CD14-positive monocyte (primary cell): ENCODE results near the gene ASAP3. TPM values are rescaled to one million over a fixed set of nuclear protein-coding genes. Genes with fewer than 3 reads are reported as not detected.
"Not testable (repeated sequence)": the region's sequence is repeated elsewhere in the genome, so short reads cannot be mapped to it uniquely, and the experiment has no call there.

ENCODE experiments used
- DNase-seq, 3 donors: peaks; one replicate each; pipeline ENCODE4 v3.0.0-alpha.2; 2011 to 2022
- H2AFZ ChIP-seq: 2 replicates; pipeline ENCODE4 v1.6.0; 2012; ENCODE audit warnings: mild to moderate bottlenecking, low read depth, low read length, inconsistent platforms; ENCODE audit not compliant: insufficient read depth, poor library complexity, severe bottlenecking
- H3K27ac ChIP-seq, 2 donors: 1 replicate in 1 of 2; 2 replicates in 1 of 2; pipeline ENCODE4 v1.5.1; 2012 to 2013; ENCODE audit warnings: low read length in 2 of 2, control low read depth in 1 of 2, inconsistent platforms in 1 of 2, low read depth in 1 of 2, mild to moderate bottlenecking in 1 of 2
- H3K27me3 ChIP-seq, 2 donors: one replicate each; pipeline versions ENCODE4 v1.6.0 to v1.6.1; 2011 to 2013; ENCODE audit warnings: low read length in 2 of 2; ENCODE audit not compliant: control insufficient read depth in 2 of 2, insufficient read depth in 2 of 2
- H3K36me3 ChIP-seq, 2 donors: replicated peaks in 1 of 2; 1 replicate in 1 of 2; 2 replicates in 1 of 2; pipeline versions ENCODE4 v1.5.1 to v1.6.1; 2012 to 2013; ENCODE audit warnings: low read length in 2 of 2, control low read depth in 1 of 2, inconsistent platforms in 1 of 2, mild to moderate bottlenecking in 1 of 2; ENCODE audit not compliant: insufficient read depth in 2 of 2, control insufficient read depth in 1 of 2
- H3K4me1 ChIP-seq, 2 donors: 1 replicate in 1 of 2; 2 replicates in 1 of 2; pipeline versions ENCODE4 v1.5.1 to v1.6.1; 2012 to 2013; ENCODE audit warnings: low read length in 2 of 2, control low read depth in 1 of 2, inconsistent platforms in 1 of 2, mild to moderate bottlenecking in 1 of 2, moderate library complexity in 1 of 2; ENCODE audit not compliant: insufficient read depth in 2 of 2, control insufficient read depth in 1 of 2
- H3K4me2 ChIP-seq: replicated peaks from 2 replicates; pipeline ENCODE3; 2012; ENCODE audit warnings: low read length, moderate library complexity, mild to moderate bottlenecking; ENCODE audit not compliant: poor library complexity, severe bottlenecking; ENCODE audit errors: extremely low read depth
- H3K4me3 ChIP-seq, 3 experiments: fragments of 200-600 bp in 1 of 3; sonication (generic) in 1 of 3; replicated peaks in 1 of 3; 1 replicate in 2 of 3; 2 replicates in 1 of 3; pipeline ENCODE4 v1.5.1; 2011 to 2013; ENCODE audit warnings: low read length in 3 of 3, mild to moderate bottlenecking in 3 of 3, control low read depth in 2 of 3, low read depth in 2 of 3, inconsistent platforms in 1 of 3, moderate library complexity in 1 of 3
- H3K79me2 ChIP-seq: 2 replicates; pipeline ENCODE4 v1.6.0; 2012; ENCODE audit warnings: mild to moderate bottlenecking, control low read depth, inconsistent platforms, low read length, moderate library complexity; ENCODE audit not compliant: insufficient read depth
- H3K9ac ChIP-seq: 2 replicates; pipeline ENCODE4 v1.6.0; 2017; ENCODE audit warnings: low read length, mild to moderate bottlenecking; ENCODE audit not compliant: insufficient read depth, poor library complexity, severe bottlenecking
- H3K9me3 ChIP-seq, 2 donors: replicated peaks in 1 of 2; 1 replicate in 1 of 2; 2 replicates in 1 of 2; pipeline versions ENCODE4 v1.5.1 to v1.6.1; 2012 to 2013; ENCODE audit warnings: low read length in 2 of 2, control low read depth in 1 of 2; ENCODE audit not compliant: control insufficient read depth in 1 of 2, insufficient read depth in 1 of 2
- H4K20me1 ChIP-seq: 2 replicates; pipeline ENCODE4 v1.6.0; 2012; ENCODE audit warnings: mild to moderate bottlenecking, low read length, control low read depth, moderate library complexity; ENCODE audit not compliant: insufficient read depth
- H3K27ac Mint-ChIP-seq, 7 donors: one replicate each; pipeline ENCODE4 v1.8.0; 2020; ENCODE audit warnings: mild to moderate bottlenecking in 7 of 7, mixed read lengths in 7 of 7, moderate library complexity in 6 of 7, inconsistent platforms in 2 of 7
- H3K27me3 Mint-ChIP-seq, 3 donors: one replicate each; pipeline ENCODE4 v1.8.0; 2021 to 2022; ENCODE audit warnings: low read depth in 3 of 3, mild to moderate bottlenecking in 3 of 3, mixed read lengths in 3 of 3, moderate library complexity in 3 of 3, inconsistent platforms in 1 of 3
- H3K36me3 Mint-ChIP-seq, 2 donors: one replicate each; pipeline ENCODE4 v1.8.0; 2020; ENCODE audit warnings: mixed read lengths in 2 of 2, inconsistent platforms in 1 of 2, mild to moderate bottlenecking in 1 of 2
- H3K4me1 Mint-ChIP-seq: one replicate; pipeline ENCODE4 v1.8.0; 2020; ENCODE audit warnings: mild to moderate bottlenecking, mixed read lengths
- H3K4me3 Mint-ChIP-seq, 2 donors: one replicate each; pipeline ENCODE4 v1.8.0; 2020; ENCODE audit warnings: mild to moderate bottlenecking in 2 of 2, mixed read lengths in 2 of 2, moderate library complexity in 1 of 2
- H3K9me3 Mint-ChIP-seq, 7 donors: one replicate each; pipeline ENCODE4 v1.8.0; 2020 to 2022; ENCODE audit warnings: mixed read lengths in 7 of 7, mild to moderate bottlenecking in 6 of 7, moderate library complexity in 6 of 7, inconsistent platforms in 2 of 7
- CTCF ChIP-seq: fragments of 200-600 bp; IDR thresholded peaks from one replicate; pipeline ENCODE4 v1.8.0; 2022; ENCODE audit warnings: antibody characterized with exemption, mild to moderate bottlenecking
- WGBS: methylation state at CpG from one replicate; pipeline ENCODE4 v1.1.5; 2013; ENCODE audit warnings: missing lambda C conversion rate; ENCODE audit not compliant: insufficient coverage; 5-methylcytosine and 5-hydroxymethylcytosine counted together
- intact Hi-C, 2 donors: fragments of 100-400 bp; cut with micrococcal nuclease; formaldehyde crosslinking; loops; one replicate each; pipeline versions ENCODE4 v1.15.0 to v1.15.1; 2023
- polyA plus RNA-seq, 3 donors: library from polyadenylated mRNA; depleted of rRNA in 1 of 3; unstranded in 2 of 3; stranded (reverse) in 1 of 3; fragments of 300-500 nt in 2 of 3; fragments of >200 nt in 1 of 3; fragmentation: Illumina TruSeq in 2 of 3; gene quantifications; 1 replicate in 2 of 3; 2 replicates in 1 of 3; pipeline ENCODE4 v1.2.3, GENCODE V29; 2012 to 2021

The ASAP3 gene
- polyA plus RNA-seq, 3 donors = 0.27 to 1.1 TPM; not detected in 1

GRCh38 chr1:23381233-23381885 lies 102.6 kb downstream of the ASAP3 start:
- no peak for TF ChIP-seq CTCF

GRCh38 chr1:23380719-23381118 lies 103.3 kb downstream of the ASAP3 start:
- 70% methylated on average over 3 of the region's 5 CpGs for WGBS

More at GRCh38 chr1:23381233-23381885, 102.6 kb downstream of the ASAP3 start:
- DNase-seq = no peak
- no peaks in the 10 kb centered on the region for H3K36me3 Mint-ChIP-seq
- no peak overlapping the region for H3K4me3 Mint-ChIP-seq
- H3K27ac ChIP-seq = no peak overlapping the region
- no peak overlapping the region for H3K9ac ChIP-seq
- peaks cover 18 to 24% of the 10 kb centered on the region in 2 donors for H3K4me1 ChIP-seq
- no peaks in the 10 kb centered on the region for H3K36me3 ChIP-seq
- no peaks in the 10 kb centered on the region for H4K20me1 ChIP-seq
- no peak overlapping the region for H3K4me2 ChIP-seq
- WGBS = 100% methylated on average over 1 of the region's 5 CpGs
- no peaks in the 10 kb centered on the region for H3K27me3 ChIP-seq
- H3K27ac Mint-ChIP-seq = no peak overlapping the region
- intact Hi-C loops = no loop called here
- no peaks in the 10 kb centered on the region for H3K79me2 ChIP-seq
- peaks cover 0 to 3% (median 0%) of the 10 kb centered on the region in 7 donors for H3K9me3 Mint-ChIP-seq
- H2AFZ ChIP-seq = no peak overlapping the region
- H3K4me3 ChIP-seq = no peak overlapping the region
- peaks cover 9 to 12% (median 10%) of the 10 kb centered on the region in 3 donors for H3K27me3 Mint-ChIP-seq
- peaks cover 27% of the 10 kb centered on the region for H3K4me1 Mint-ChIP-seq
- no peaks in the 10 kb centered on the region for H3K9me3 ChIP-seq

GRCh38 chr1:23380236-23380635 lies 103.7 kb downstream of the ASAP3 start:
- H3K27me3 ChIP-seq, H3K79me2 ChIP-seq, H3K9ac ChIP-seq, H3K4me3 Mint-ChIP-seq, intact Hi-C loops, H3K36me3 ChIP-seq, H2AFZ ChIP-seq, H3K4me2 ChIP-seq, H4K20me1 ChIP-seq, H3K36me3 Mint-ChIP-seq, H3K27ac Mint-ChIP-seq, H3K9me3 ChIP-seq, DNase-seq, H3K27ac ChIP-seq, H3K4me3 ChIP-seq, H3K9me3 Mint-ChIP-seq: not testable (repeated sequence)
- H3K4me1 Mint-ChIP-seq = peaks cover 27% of the 10 kb centered on the region
- H3K27me3 Mint-ChIP-seq = peaks cover 9 to 14% (median 10%) of the 10 kb centered on the region in 3 donors
- WGBS = 78% methylated on average over 1 of the region's 4 CpGs
- peaks cover 18 to 24% of the 10 kb centered on the region in 2 donors for H3K4me1 ChIP-seq

More at GRCh38 chr1:23380719-23381118, 103.3 kb downstream of the ASAP3 start:
- Histone ChIP-seq H3K27ac (no peak overlapping the region), H3K4me2 (no peak overlapping the region), H2AFZ (no peak overlapping the region), H3K79me2 (no peaks in the 10 kb centered on the region), H3K9me3 (no peaks in the 10 kb centered on the region), H3K27me3 (no peaks in the 10 kb centered on the region), H3K9ac (no peak overlapping the region), H3K4me1 (peaks cover 18 to 24% of the 10 kb centered on the region in 2 donors), H3K4me3 (no peak overlapping the region), H4K20me1 (no peaks in the 10 kb centered on the region), H3K36me3 (no peaks in the 10 kb centered on the region)
- no peak overlapping the region for H3K27ac Mint-ChIP-seq
- peaks cover 9 to 14% (median 10%) of the 10 kb centered on the region in 3 donors for H3K27me3 Mint-ChIP-seq
- H3K36me3 Mint-ChIP-seq = no peaks in the 10 kb centered on the region
- H3K9me3 Mint-ChIP-seq = peaks cover 0 to 3% (median 0%) of the 10 kb centered on the region in 7 donors
- intact Hi-C loops = no loop called here
- H3K4me3 Mint-ChIP-seq = no peak overlapping the region
- TF ChIP-seq CTCF = no peak
- no peak for DNase-seq
- peaks cover 27% of the 10 kb centered on the region for H3K4me1 Mint-ChIP-seq
